Effector memory CD4-positive, alpha-beta T cell (primary cell): Measurements from ENCODE around the gene ILKAP.

Experiments used
- DNase-seq, 3 donors: peaks; one replicate each; pipeline ENCODE4 v3.0.0-alpha.2; 2020
- H3K27ac ChIP-seq: 2 replicates; pipeline ENCODE4 v1.7.0; 2013; ENCODE audit warnings: mild to moderate bottlenecking, low read length, moderate library complexity; ENCODE audit not compliant: insufficient read depth, poor library complexity, severe bottlenecking
- H3K27me3 ChIP-seq: replicated peaks from 2 replicates; pipeline ENCODE4 v1.7.0; 2013; ENCODE audit warnings: mild to moderate bottlenecking, low read length; ENCODE audit not compliant: insufficient read depth, control insufficient read depth, poor library complexity, severe bottlenecking
- H3K36me3 ChIP-seq: 2 replicates; pipeline ENCODE4 v1.7.0; 2013; ENCODE audit warnings: mild to moderate bottlenecking, low read length, moderate library complexity; ENCODE audit not compliant: control insufficient read depth, insufficient read depth
- H3K4me1 ChIP-seq: 2 replicates; pipeline ENCODE4 v1.7.0; 2013; ENCODE audit warnings: low read length, mild to moderate bottlenecking; ENCODE audit not compliant: control insufficient read depth, insufficient read depth, poor library complexity, severe bottlenecking
- H3K4me3 ChIP-seq: 2 replicates; pipeline ENCODE4 v1.7.0; 2013; ENCODE audit warnings: low read length, low read depth, mild to moderate bottlenecking; ENCODE audit not compliant: insufficient read depth, poor library complexity, severe bottlenecking
- H3K9me3 ChIP-seq: 2 replicates; pipeline ENCODE4 v1.7.0; 2013; ENCODE audit warnings: mild to moderate bottlenecking, low read length, moderate library complexity; ENCODE audit not compliant: control insufficient read depth

The ILKAP gene

GRCh38 chr2:238141541-238142318 lies 61.8 kb downstream of the ILKAP start:
- H3K9me3 ChIP-seq = no peaks in the 10 kb centered on the region
- DNase-seq = no peak
- no peaks in the 10 kb centered on the region for H3K27me3 ChIP-seq
- peaks cover 7% of the 10 kb centered on the region for H3K4me1 ChIP-seq
- no peak overlapping the region for H3K27ac ChIP-seq
- no peak overlapping the region for H3K4me3 ChIP-seq
- no peaks in the 10 kb centered on the region for H3K36me3 ChIP-seq

GRCh38 chr2:238140721-238141540 lies 62.6 kb downstream of the ILKAP start:
- H3K4me3 ChIP-seq = no peak overlapping the region
- no peak overlapping the region for H3K27ac ChIP-seq
- H3K4me1 ChIP-seq = peaks cover 7% of the 10 kb centered on the region
- H3K9me3 ChIP-seq = no peaks in the 10 kb centered on the region
- H3K27me3 ChIP-seq = no peaks in the 10 kb centered on the region
- no peak for DNase-seq
- no peaks in the 10 kb centered on the region for H3K36me3 ChIP-seq

- Histone ChIP-seq H3K36me3 (no peaks in the 10 kb centered on the region), H3K9me3 (no peaks in the 10 kb centered on the region), H3K27ac (no peak overlapping the region), H3K27me3 (no peaks in the 10 kb centered on the region), H3K4me1 (peaks cover 7% of the 10 kb centered on the region), H3K4me3 (no peak overlapping the region)
- no peak for DNase-seq
Measured at GRCh38 chr2:238140040-238140439, 63.5 kb downstream of the ILKAP start.

GRCh38 chr2:238139196-238140039 lies 64.1 kb downstream of the ILKAP start:
- no peaks in the 10 kb centered on the region for H3K36me3 ChIP-seq
- H3K27me3 ChIP-seq = no peaks in the 10 kb centered on the region
- no peak overlapping the region for H3K27ac ChIP-seq
- no peak overlapping the region for H3K4me3 ChIP-seq
- H3K9me3 ChIP-seq = no peaks in the 10 kb centered on the region
- peaks cover 7% of the 10 kb centered on the region for H3K4me1 ChIP-seq
- no peak for DNase-seq

GRCh38 chr2:238138331-238139195 lies 64.9 kb downstream of the ILKAP start, which contains the start of gene KLHL30:
TSS of gene KLHL30 (plus strand) at chr2:238138668. CDS start at chr2:238140755, 2,087 bp downstream.
- Histone ChIP-seq H3K9me3 (no peaks in the 10 kb centered on the region), H3K27ac (no peak within 1 kb of the TSS), H3K36me3 (no peaks in the 10 kb centered on the region), H3K27me3 (no peaks in the 10 kb centered on the region), H3K4me1 (peaks cover 7% of the 10 kb centered on the region), H3K4me3 (no peak within 1 kb of the TSS)
- no peak for DNase-seq

- Histone ChIP-seq H3K9me3 (no peaks in the 10 kb centered on the region), H3K4me1 (peaks cover 7% of the 10 kb centered on the region), H3K36me3 (no peaks in the 10 kb centered on the region), H3K27me3 (no peaks in the 10 kb centered on the region), H3K27ac (no peak overlapping the region), H3K4me3 (no peak overlapping the region)
- no peak for DNase-seq
Measured at GRCh38 chr2:238137885-238138284, 65.6 kb downstream of the ILKAP start.

- no peak for DNase-seq
- H3K27me3 ChIP-seq = no peaks in the 10 kb centered on the region
- no peaks in the 10 kb centered on the region for H3K36me3 ChIP-seq
- H3K9me3 ChIP-seq = no peaks in the 10 kb centered on the region
- no peak overlapping the region for H3K27ac ChIP-seq
- peaks cover 7% of the 10 kb centered on the region for H3K4me1 ChIP-seq
- no peak overlapping the region for H3K4me3 ChIP-seq
Measured at GRCh38 chr2:238136820-238137537, 66.5 kb downstream of the ILKAP start.

- Histone ChIP-seq H3K36me3 (no peaks in the 10 kb centered on the region), H3K27me3 (no peaks in the 10 kb centered on the region), H3K9me3 (no peaks in the 10 kb centered on the region), H3K27ac (no peak overlapping the region), H3K4me1 (peaks cover 3% of the 10 kb centered on the region), H3K4me3 (no peak overlapping the region)
- no peak for DNase-seq
Measured at GRCh38 chr2:238135601-238136150, 67.8 kb downstream of the ILKAP start.
